GM10266 (cell line): Measurements from ENCODE around the gene TTC7B.

Experiments
- DNase-seq: peaks from one replicate; pipeline ENCODE4 v3.0.0; 2012; ENCODE audit errors: extremely low spot score
- TF ChIP-seq, protein P1 (sequence below): IDR thresholded peaks from 2 replicates; pipeline ENCODE4 v1.5.1; 2012; ENCODE audit warnings: mild to moderate bottlenecking, low read depth; ENCODE audit not compliant: control insufficient read depth, insufficient read depth; ENCODE audit errors: missing control alignments

The TTC7B gene

DNA sequence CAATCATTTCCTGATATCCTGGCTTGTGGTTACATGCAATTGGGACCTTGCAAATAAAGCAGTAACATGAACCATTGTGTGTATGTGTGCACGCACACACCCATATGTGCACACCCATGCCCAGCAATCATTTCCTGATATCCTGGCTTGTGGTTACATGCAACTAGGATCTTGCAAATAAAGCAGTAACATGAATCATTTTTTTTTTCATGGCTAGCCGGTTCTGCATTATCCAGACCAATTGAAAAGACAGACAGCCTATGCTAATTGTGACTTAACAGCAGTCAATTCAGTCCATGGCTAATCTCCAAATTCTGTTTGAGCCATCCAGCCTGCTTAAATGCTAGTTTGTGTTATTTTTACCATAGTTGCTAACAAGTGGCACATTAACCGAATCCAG, 134.3 kb downstream of the TTC7B start:
- no peak for DNase-seq
- TF ChIP-seq, protein P1, sequence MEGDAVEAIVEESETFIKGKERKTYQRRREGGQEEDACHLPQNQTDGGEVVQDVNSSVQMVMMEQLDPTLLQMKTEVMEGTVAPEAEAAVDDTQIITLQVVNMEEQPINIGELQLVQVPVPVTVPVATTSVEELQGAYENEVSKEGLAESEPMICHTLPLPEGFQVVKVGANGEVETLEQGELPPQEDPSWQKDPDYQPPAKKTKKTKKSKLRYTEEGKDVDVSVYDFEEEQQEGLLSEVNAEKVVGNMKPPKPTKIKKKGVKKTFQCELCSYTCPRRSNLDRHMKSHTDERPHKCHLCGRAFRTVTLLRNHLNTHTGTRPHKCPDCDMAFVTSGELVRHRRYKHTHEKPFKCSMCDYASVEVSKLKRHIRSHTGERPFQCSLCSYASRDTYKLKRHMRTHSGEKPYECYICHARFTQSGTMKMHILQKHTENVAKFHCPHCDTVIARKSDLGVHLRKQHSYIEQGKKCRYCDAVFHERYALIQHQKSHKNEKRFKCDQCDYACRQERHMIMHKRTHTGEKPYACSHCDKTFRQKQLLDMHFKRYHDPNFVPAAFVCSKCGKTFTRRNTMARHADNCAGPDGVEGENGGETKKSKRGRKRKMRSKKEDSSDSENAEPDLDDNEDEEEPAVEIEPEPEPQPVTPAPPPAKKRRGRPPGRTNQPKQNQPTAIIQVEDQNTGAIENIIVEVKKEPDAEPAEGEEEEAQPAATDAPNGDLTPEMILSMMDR = no peak

DNA sequence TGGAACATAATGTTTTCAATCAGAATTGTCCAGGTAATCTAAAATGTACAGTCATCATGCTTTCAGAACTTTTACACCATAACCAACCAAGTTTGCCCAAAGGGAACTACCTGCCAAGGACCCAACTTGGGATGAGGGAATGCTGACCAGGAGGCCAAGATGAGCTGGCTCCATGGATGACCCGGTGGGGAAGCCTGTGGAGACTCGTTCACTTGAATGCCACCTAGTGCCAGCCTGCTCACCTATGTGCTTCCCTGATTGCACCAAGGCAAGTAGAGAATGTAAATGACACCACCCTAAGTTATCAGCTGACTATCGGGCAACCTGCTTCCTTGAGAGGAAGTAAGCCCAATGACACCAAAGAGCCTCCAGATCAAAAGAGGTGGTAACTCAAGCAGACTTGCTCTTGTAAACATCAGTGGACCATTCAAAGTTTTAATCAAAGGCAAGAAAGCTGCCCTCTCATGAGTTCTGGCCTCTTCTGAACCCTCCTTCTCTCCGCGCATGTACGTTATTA, 137.3 kb downstream of the TTC7B start:
- no peak for DNase-seq
- TF ChIP-seq, protein P1 = no peak

DNA sequence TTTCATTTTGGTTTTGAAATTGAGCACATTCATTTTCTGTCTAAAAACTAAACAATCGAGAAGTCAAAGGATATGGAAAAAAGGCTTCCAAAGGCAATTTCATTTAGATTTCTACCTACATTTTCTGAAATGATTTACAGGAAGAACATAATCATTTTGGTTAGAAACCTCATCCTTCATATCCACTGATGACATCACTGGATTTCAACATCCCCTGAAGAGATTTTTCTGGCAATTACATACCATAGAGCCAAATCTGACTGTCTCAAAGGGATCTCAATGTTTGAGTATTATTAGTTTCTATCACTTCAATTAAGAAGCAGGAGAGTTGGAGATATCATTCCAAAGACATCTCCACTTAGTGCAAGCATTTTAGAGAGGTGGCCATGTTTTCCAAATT, 137.8 kb downstream of the TTC7B start:
- TF ChIP-seq, protein P1 = no peak
- DNase-seq = no peak

- TF ChIP-seq, protein P1 = no peak
- no peak for DNase-seq
Measured at GRCh38 chr14:90677484-90678050, 138.7 kb downstream of the TTC7B start.

DNA sequence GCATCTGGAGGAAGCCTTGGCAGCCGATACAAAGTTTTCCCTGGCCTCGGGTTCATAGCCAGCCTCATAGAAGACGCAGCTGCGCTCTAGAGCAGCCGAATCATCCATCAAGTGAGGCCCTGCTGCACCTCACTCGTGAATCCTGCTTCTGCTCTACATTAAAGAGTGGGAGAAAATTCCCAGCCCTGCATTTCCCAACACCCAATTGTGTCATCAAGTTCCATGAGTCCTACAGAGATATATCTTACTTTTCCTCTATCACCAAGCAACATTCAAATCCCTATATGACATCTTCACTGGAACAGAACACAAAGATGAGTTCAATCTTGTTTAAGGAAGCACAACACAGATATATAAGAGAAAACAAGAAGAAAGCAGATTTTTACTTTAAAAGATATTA, 139.3 kb downstream of the TTC7B start:
- TF ChIP-seq, protein P1 = no peak
- no peak for DNase-seq

DNA sequence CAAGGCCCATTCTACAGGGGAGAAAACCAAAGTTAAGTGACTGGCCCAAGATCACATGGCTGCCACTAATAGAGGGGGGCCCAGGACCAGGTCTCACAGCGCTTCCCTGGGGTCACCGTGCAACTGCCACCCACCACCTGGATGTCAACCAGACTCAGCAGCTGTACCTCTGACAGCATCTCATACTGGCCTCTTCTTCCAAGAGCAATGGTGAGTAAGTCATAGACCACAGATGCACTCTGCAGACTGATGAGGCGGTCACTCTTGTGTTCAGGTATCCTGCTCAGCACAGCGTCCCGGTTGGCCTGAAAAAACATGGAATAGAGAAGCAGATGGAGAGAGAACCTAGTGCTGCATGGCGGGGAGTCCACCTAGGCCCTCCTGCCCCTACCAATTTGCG, 139.9 kb downstream of the TTC7B start:
- TF ChIP-seq, protein P1 = no peak
- no peak for DNase-seq

DNA sequence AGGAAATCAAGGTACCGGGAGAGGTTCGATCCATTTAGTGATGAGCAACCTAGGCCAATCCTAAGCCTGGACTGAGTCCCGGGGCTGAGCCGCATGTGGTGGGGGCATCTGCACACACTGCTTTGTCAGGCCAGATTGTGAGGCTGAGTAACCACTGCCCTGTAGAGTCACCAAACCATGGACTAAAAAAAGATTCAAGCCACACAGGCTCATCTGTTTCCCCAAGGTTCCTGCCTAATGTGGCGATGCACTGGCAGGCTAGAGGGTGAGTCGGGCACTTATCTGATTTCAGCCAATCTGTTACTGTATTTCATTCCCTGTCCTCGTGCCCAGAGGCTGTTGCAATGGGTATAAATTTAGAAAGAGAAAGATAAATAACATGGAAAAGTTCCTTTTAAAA, 140.8 kb downstream of the TTC7B start:
- no peak for DNase-seq

More for the DNA sequence above, 140.8 kb downstream of the TTC7B start:
- TF ChIP-seq, protein P1 = no peak
